ENCODE measurements around the gene ZP4. TPM values are rescaled to one million over a fixed set of nuclear protein-coding genes. Genes with fewer than 3 reads are reported as not detected.

The ZP4 gene
- total and polyA plus RNA-seq, 2 of the 13 experiments (the other 11 are each of a cell fraction or from before 2014, with no cell fraction given): not detected

GRCh38 chr1:237903961-237904360 lies 13.2 kb upstream of the ZP4 start:
- H3K79me2 ChIP-seq (ENCODE audit: insufficient read depth, low read length): no peaks in the 10 kb centered on the region
- no TSS peak for BruUV-seq (replicated peaks)
- FAIRE-seq (no peak), DNase-seq (ENCODE audit: low spot score) (no peak), ATAC-seq (no peak)
- intact Hi-C loops (cut with micrococcal nuclease; ENCODE audit: unreplicated experiment): no loop called here
- no peaks in the 10 kb centered on the region for H3K36me3 ChIP-seq (replicated peaks in 1 of 2; ENCODE audit: control insufficient read depth in 1 of 2, insufficient read depth in 2 of 2, low read length in 2 of 2)
- H3K4me1 ChIP-seq (ENCODE audit: insufficient read depth, low read length): no peaks in the 10 kb centered on the region
- TF ChIP-seq POGZ (CRISPR knock-in tag; IDR thresholded peaks at IDR 0.05) (no peak), ATF5 (CRISPR knock-in tag; IDR thresholded peaks at IDR 0.05; ENCODE audit: low read depth) (no peak), ZNF430 (CRISPR knock-in tag; IDR thresholded peaks at IDR 0.05) (no peak)
- peaks cover 68% of the 10 kb centered on the region for H3K9me3 ChIP-seq (ENCODE audit: low read length)
- no peaks in the 10 kb centered on the region for H3K27me3 ChIP-seq (ENCODE audit: control insufficient read depth in 1 of 2, insufficient read depth in 2 of 2, low read length in 2 of 2)
- no peaks in the 10 kb centered on the region for H4K20me1 ChIP-seq (ENCODE audit: insufficient read depth, low read length)
- no peak overlapping the region for H3K4me3 ChIP-seq (replicated peaks in 1 of 3; ENCODE audit: insufficient read depth in 1 of 3, low read depth in 2 of 3, low read length in 3 of 3)
- ChIA-PET CTCF (ENCODE audit: low intra/inter-chr PET ratio, low total read pairs) (no interaction called here), POLR2A (no interaction called here)
- H2AFZ ChIP-seq (ENCODE audit: low read length): no peak overlapping the region
- no peak overlapping the region for H3K9ac ChIP-seq (ENCODE audit: insufficient read depth, low read depth, low read length)
- H3K27ac ChIP-seq (ENCODE audit: extremely low read length, insufficient read depth, low read length): no peak overlapping the region
- in situ Hi-C loops (cut with HindIII; ENCODE audit: extremely low pct_ligation_motif_present, low pct_unique_long_range_greater_than_20kb): no loop called here
- no peak overlapping the region for H3K4me2 ChIP-seq (ENCODE audit: low read depth, low read length)
- WGBS (ENCODE audit: low lambda C conversion rate): 0% methylated on average over 2 of the region's 2 CpGs

DNA sequence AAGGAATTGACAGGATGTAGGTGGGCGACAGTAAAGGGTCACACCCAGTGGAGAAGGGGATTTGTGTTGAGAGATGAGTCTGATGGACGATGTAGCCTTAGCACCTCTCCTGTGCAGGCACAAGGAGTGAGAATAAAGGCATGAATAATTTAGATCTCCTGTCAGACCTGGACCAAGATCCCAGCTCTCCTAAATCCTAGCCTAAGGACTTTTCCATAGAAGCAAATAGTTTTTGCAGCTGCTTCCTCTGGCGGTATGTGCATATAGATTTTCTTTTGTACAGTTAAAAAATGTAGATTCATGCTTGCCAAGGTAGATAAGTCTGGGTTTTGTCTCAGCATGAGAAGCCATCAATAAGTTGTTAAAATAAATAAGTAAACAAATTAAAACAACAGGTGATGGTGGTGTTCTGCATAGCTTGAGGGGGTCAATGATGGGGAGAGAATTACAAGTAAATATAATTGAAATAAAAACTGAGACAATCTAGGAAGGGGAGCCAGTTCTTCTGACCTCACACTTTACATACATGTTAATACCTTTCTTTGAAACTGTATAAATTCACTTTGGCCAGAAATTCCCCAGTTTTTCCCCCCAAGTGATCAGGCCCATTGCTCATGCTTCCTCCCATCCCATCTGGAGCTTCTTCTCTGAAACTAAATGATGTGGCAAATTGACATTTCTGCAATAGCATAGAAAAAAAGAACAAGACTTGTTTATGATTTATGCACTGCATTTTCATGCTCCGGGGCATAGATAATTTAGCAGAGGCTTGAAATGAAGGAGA lies 12.4 kb upstream of the ZP4 start:
- Histone ChIP-seq H2AFZ (ENCODE audit: low read length) (no peak overlapping the region), H4K20me1 (ENCODE audit: insufficient read depth, low read length) (no peaks in the 10 kb centered on the region), H3K27ac (ENCODE audit: extremely low read length, insufficient read depth, low read length) (no peak overlapping the region), H3K9ac (ENCODE audit: insufficient read depth, low read depth, low read length) (no peak overlapping the region), H3K9me3 (ENCODE audit: low read length) (peaks cover 65% of the 10 kb centered on the region), H3K36me3 (replicated peaks in 1 of 2; ENCODE audit: control insufficient read depth in 1 of 2, insufficient read depth in 2 of 2, low read length in 2 of 2) (no peaks in the 10 kb centered on the region), H3K4me1 (ENCODE audit: insufficient read depth, low read length) (no peaks in the 10 kb centered on the region), H3K27me3 (ENCODE audit: control insufficient read depth in 1 of 2, insufficient read depth in 2 of 2, low read length in 2 of 2) (no peaks in the 10 kb centered on the region), H3K4me3 (replicated peaks in 1 of 3; ENCODE audit: insufficient read depth in 1 of 3, low read depth in 2 of 3, low read length in 3 of 3) (no peak overlapping the region), H3K79me2 (ENCODE audit: insufficient read depth, low read length) (no peaks in the 10 kb centered on the region), H3K4me2 (ENCODE audit: low read depth, low read length) (no peak overlapping the region)
- no peak for FAIRE-seq
- ChIA-PET CTCF (ENCODE audit: low intra/inter-chr PET ratio, low total read pairs) (no interaction called here), POLR2A (no interaction called here)
- no peak for DNase-seq (ENCODE audit: low spot score)
- WGBS (ENCODE audit: low lambda C conversion rate): 2% methylated on average over 4 of the region's 4 CpGs
- intact Hi-C loops (cut with micrococcal nuclease; ENCODE audit: unreplicated experiment) (no loop called here), in situ Hi-C loops (cut with HindIII; ENCODE audit: extremely low pct_ligation_motif_present, low pct_unique_long_range_greater_than_20kb) (no loop called here)
- no peak for TF ChIP-seq SP5 (CRISPR knock-in tag; IDR thresholded peaks at IDR 0.05; ENCODE audit: borderline replicate concordance, low read depth)
- TF ChIP-seq ZFP37 (CRISPR knock-in tag; IDR thresholded peaks at IDR 0.05; ENCODE audit: borderline replicate concordance): no peak
- TF ChIP-seq, protein P1, sequence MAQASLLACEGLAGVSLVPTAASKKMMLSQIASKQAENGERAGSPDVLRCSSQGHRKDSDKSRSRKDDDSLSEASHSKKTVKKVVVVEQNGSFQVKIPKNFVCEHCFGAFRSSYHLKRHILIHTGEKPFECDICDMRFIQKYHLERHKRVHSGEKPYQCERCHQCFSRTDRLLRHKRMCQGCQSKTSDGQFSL (CRISPR knock-in tag; IDR thresholded peaks at IDR 0.05): no peak
- TF ChIP-seq ZNF44 (CRISPR knock-in tag; IDR thresholded peaks at IDR 0.05): no peak
- TF ChIP-seq SUZ12 (IDR thresholded peaks at IDR 0.05; ENCODE audit: low read depth, low read length): no peak
- TF ChIP-seq CENPX (CRISPR knock-in tag; IDR thresholded peaks at IDR 0.05): no peak
- no peak for TF ChIP-seq RBFOX2 (IDR thresholded peaks at IDR 0.05; ENCODE audit: low read depth, low read length)
- TF ChIP-seq XRCC5 (optimal IDR thresholded peaks at IDR 0.05; ENCODE audit: low read length): no peak
- TF ChIP-seq ZFAT (CRISPR knock-in tag; conservative IDR thresholded peaks at IDR 0.05): no peak
- no peak for TF ChIP-seq ZNF749 (CRISPR knock-in tag; IDR thresholded peaks at IDR 0.05; ENCODE audit: borderline replicate concordance)
- TF ChIP-seq ZNF343 (CRISPR knock-in tag; IDR thresholded peaks at IDR 0.05): no peak
- no peak for TF ChIP-seq ZNF503 (CRISPR knock-in tag; IDR thresholded peaks at IDR 0.05)
- no peak for TF ChIP-seq ZNF501 (CRISPR knock-in tag; IDR thresholded peaks at IDR 0.05)
- TF ChIP-seq TEAD2 (CRISPR knock-in tag; IDR thresholded peaks at IDR 0.05): no peak
- no peak for TF ChIP-seq ZNF598 (CRISPR knock-in tag; IDR thresholded peaks at IDR 0.05; ENCODE audit: borderline replicate concordance)
- no peak for ATAC-seq
- BruUV-seq (replicated peaks): no TSS peak

Data from HepG2 (cell line).